Prostate gland (tissue), 2 donors: ENCODE data around the gene C1orf159. TPM values are rescaled to one million over a fixed set of nuclear protein-coding genes. Genes with fewer than 3 reads are reported as not detected.

ENCODE experiments used
- DNase-seq: peaks from one replicate; pipeline ENCODE4 v3.0.0-alpha.2; 2019; ENCODE audit warnings: low spot score
- H3K27ac ChIP-seq, 2 donors: fragments of 200-600 bp; sonication (generic); 2 replicates each; pipeline ENCODE4 v1.5.1; 2017 to 2019
- H3K27me3 ChIP-seq: fragments of 200-600 bp; sonication (generic); replicated peaks from 2 replicates; pipeline ENCODE4 v1.5.1; 2019; ENCODE audit not compliant: insufficient read depth
- H3K36me3 ChIP-seq, 2 donors: fragments of 200-600 bp; sonication (generic); 1 replicate in 1 of 2; 2 replicates in 1 of 2; pipeline versions ENCODE4 v1.5.1 to v1.8.1; 2017 to 2019
- H3K4me1 ChIP-seq: fragments of 200-600 bp; sonication (generic); replicated peaks from 2 replicates; pipeline ENCODE4 v1.5.1; 2019
- H3K4me3 ChIP-seq, 2 donors: fragments of 200-600 bp; sonication (generic); 2 replicates each; pipeline ENCODE4 v1.5.1; 2017 to 2019
- H3K9me3 ChIP-seq: fragments of 200-600 bp; sonication (generic); 2 replicates; pipeline ENCODE4 v1.5.1; 2017
- POLR2A ChIP-seq: fragments of 450-650 bp; IDR thresholded peaks from one replicate; pipeline ENCODE4 v1.6.1; 2016; ENCODE audit warnings: antibody characterized with exemption, mild to moderate bottlenecking
- POLR2AphosphoS5 ChIP-seq: sonication (generic); formaldehyde crosslinking; IDR thresholded peaks from one replicate; pipeline ENCODE4 v1.6.1; 2017; ENCODE audit warnings: antibody characterized with exemption
- WGBS: methylation state at CpG from one replicate; pipeline ENCODE4 v1.1.5; 2018; 5-methylcytosine and 5-hydroxymethylcytosine counted together
- intact Hi-C: fragments of 100-400 bp; cut with DNase I; formaldehyde crosslinking; loops from one replicate; pipeline ENCODE4 v1.14.2; 2022
- total RNA-seq, 2 donors: library from RNA; depleted of rRNA; stranded (reverse); fragments of >200 nt; gene quantifications; one replicate each; pipeline ENCODE4 v1.1.0, GENCODE V29; 2016
- TF ChIP-seq, protein P1 (sequence below), 4 experiments: fragments of 200-600 bp in 2 of 4; fragments of 450-650 bp in 2 of 4; sonication (generic) in 2 of 4; IDR thresholded peaks; 1 replicate in 3 of 4; 2 replicates in 1 of 4; pipeline ENCODE4 v1.5.1; 2016 to 2019; ENCODE audit warnings: antibody characterized with exemption in 4 of 4, mild to moderate bottlenecking in 2 of 4, moderate library complexity in 2 of 4

Gene C1orf159
- total RNA-seq, 2 donors from 2014 or later = 20.0 to 26.4 TPM

DNA sequence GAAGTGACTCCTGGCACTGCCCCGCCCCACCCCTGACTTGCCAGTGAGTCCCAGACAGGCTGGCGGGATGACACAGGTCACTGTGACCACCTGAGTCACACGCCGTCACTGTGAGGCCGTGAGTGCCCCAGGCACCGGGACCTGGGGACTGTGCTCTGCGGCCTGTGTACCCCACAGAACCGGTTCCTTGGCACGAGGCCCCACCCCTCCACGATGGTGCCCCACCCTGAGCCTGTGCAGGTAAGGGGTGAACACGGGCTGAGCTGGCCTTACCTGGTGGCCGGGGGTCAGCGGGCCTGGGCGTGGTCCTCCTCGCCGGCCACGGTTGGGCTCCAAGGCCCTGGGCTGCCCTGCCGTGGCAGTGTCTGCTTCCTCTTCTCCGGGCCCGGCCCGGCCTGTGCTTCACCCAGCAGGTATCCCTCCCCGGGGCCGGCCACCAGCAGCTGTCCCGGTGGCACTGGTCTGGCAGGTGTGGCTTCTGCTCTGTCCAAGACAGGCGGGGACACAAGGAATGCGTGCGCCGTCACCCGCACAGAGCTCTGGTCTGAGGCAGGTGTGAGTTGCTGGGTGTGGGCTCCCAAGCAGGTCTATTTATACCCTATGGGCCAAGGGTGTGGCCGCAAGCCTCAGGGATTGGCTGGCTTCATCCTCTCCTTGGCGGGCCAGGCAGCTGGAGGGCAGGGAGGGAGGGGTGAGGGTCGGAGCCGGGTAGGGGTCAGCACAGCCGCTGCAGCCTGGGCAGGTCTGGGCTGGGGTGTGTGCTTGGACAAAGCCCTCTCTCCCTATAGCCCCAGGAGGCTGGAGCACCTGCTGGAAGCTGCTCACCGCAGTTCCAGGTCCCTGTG lies 41.9 kb downstream of the C1orf159 start, which contains the start of gene RNF223:
TSS of gene RNF223 (minus strand) at position 564 of the 845 bp plus-strand sequence. CDS start 1,740 bp downstream, outside the sequence.
- H3K27ac ChIP-seq = peak within 1 kb of the TSS; percentile 51 to 58
- intact Hi-C loops = no loop called here
- H3K4me3 ChIP-seq = peak within 1 kb of the TSS in 1 of 2 donors; percentile 17

DNA sequence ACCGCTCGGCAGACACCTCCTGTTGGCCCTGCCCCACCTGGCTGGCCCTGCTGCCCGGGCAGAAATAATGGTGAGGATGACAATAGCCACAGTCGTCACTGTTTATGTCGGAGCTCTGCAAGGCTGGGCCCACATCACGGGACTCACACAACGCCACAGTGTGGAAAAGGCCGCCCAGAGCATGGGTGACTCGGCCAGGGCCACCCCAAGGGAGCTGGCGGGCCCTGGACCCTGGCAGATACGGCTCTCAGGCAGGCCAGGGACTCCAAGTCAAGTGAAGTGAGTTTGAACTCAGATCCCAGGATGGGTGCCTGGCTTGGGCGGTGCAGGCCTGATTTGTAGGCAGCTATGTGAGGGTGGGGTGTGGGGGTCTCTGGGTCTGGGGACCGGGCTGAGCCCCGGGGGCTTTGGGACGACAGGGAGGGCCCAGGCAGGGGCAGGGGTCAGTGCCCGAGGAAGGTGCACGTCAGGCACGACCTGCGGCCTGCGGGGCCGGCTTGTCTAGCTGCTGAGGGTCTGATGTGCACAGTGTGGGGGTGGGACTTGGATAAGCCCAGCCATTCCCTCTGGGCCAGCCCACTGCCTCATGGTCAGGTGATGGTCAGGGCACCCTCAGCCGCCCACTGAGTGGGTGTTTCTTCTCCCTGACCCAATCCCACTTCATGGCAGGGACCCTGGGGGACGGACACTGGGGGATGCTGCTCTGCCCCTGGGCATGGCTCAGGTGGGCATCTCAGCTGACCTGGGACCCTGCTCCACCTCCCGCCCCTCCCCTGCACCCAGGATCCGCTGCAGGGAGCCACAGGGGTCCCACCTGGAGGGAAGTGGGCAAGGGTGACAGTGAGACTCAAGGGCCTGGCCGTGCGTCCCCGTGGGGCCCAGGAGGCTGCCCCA lies 42.8 kb downstream of the C1orf159 start:
- DNase-seq = no peak
- Histone ChIP-seq H3K9me3 (no peaks in the 10 kb centered on the region), H3K4me1 (peaks cover 2% of the 10 kb centered on the region), H3K27ac (peak overlapping the region; percentile 51 to 58), H3K27me3 (no peaks in the 10 kb centered on the region), H3K36me3 (no peaks in the 10 kb centered on the region), H3K4me3 (peak overlapping the region in 1 of 2 donors; percentile 17)
- TF ChIP-seq, protein P1, sequence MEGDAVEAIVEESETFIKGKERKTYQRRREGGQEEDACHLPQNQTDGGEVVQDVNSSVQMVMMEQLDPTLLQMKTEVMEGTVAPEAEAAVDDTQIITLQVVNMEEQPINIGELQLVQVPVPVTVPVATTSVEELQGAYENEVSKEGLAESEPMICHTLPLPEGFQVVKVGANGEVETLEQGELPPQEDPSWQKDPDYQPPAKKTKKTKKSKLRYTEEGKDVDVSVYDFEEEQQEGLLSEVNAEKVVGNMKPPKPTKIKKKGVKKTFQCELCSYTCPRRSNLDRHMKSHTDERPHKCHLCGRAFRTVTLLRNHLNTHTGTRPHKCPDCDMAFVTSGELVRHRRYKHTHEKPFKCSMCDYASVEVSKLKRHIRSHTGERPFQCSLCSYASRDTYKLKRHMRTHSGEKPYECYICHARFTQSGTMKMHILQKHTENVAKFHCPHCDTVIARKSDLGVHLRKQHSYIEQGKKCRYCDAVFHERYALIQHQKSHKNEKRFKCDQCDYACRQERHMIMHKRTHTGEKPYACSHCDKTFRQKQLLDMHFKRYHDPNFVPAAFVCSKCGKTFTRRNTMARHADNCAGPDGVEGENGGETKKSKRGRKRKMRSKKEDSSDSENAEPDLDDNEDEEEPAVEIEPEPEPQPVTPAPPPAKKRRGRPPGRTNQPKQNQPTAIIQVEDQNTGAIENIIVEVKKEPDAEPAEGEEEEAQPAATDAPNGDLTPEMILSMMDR (IDR thresholded peaks at IDR 0.05) = no peak
- TF ChIP-seq POLR2AphosphoS5 (no peak), POLR2A (no peak)
- intact Hi-C loops = no loop called here
- WGBS = 83% methylated on average over 24 of the region's 28 CpGs

More for the DNA sequence above, 41.9 kb downstream of the C1orf159 start, which contains the start of gene RNF223:
- no peaks in the 10 kb centered on the region for H3K27me3 ChIP-seq
- H3K9me3 ChIP-seq = no peaks in the 10 kb centered on the region
- peaks cover 2% of the 10 kb centered on the region for H3K4me1 ChIP-seq
- TF ChIP-seq POLR2A = peak; percentile 67
- TF ChIP-seq, protein P1 (IDR thresholded peaks at IDR 0.05) = no peak
- peak; percentile 77 for TF ChIP-seq POLR2AphosphoS5
- WGBS = 52% methylated on average over 24 of the region's 35 CpGs
- DNase-seq = peak; percentile 82
- no peaks in the 10 kb centered on the region for H3K36me3 ChIP-seq

DNA sequence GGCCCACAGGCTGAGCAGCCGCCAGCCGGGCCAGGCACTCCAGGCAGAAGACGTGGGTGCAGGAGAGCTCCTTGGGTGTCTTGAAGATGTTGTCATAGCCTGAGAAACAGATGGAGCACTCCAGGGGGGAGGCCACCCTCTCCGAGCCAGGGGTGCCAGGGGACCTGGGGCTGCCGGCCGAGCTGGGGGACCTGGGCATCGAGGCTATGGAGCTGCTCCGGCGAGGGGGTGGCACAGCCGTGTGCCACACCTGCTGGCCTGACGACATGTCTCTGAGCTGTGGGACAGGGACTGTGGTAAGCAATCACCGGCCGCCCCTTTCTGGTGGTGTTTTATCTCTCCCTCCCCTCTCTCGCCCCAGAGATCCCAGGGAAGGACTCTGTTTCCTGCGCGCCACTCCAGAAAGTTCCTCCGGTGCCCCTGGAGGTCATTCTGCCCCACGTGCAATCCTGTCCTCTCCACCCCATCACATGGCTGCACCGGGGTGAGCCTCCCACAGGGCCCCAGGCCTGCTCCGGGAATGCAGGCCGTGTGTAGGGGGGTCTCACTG lies 43.5 kb downstream of the C1orf159 start:
- Histone ChIP-seq H3K36me3 (no peaks in the 10 kb centered on the region), H3K27ac (no peak overlapping the region), H3K4me1 (peaks cover 2% of the 10 kb centered on the region), H3K4me3 (no peak overlapping the region), H3K27me3 (no peaks in the 10 kb centered on the region), H3K9me3 (no peaks in the 10 kb centered on the region)
- TF ChIP-seq POLR2A (no peak), POLR2AphosphoS5 (no peak)
- TF ChIP-seq, protein P1 (IDR thresholded peaks at IDR 0.05) = no peak
- no peak for DNase-seq
- intact Hi-C loops = no loop called here
- WGBS = 91% methylated on average over 15 of the region's 21 CpGs

DNA sequence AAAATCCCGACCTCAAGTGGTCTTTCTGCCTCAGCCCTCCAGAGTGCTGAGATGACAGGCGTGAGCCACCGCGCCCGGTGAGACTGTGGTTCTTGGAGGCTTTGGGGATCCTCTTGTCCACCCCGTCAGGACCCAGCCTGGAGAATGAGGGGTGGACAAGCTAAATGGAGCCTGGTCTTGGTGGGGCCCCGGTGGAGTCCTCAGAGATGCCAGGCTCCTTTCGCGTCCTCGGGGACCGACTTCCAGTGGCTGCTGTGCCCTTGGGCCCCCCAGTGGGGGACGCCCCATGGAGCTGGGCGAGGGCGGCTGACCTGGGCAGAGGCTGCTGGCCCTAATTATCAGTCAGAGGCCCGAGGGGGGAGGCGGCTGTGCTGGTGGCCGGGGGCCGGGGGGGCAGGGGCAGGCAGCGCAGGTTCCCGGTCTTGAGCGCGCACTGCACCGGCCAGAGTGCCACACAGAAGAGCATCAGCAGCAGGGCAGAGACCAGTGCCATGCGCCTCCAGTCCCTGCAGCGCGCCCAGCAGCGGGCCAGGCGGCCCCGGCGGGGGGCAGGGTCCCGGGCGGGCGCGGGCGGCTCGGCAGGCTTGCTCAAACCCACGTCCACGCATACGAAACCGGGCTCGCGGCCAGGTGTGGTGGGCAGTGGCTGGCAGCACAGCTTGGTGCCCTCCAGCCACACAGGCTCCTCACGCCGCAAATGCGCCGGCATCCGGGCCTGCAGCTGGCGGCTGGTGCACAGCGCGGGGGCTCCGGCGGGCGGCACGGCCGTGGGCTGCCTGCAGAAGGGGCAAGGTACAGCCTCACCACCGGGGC lies 44.2 kb downstream of the C1orf159 start:
- Histone ChIP-seq H3K27me3 (no peaks in the 10 kb centered on the region), H3K4me3 (no peak overlapping the region), H3K9me3 (no peaks in the 10 kb centered on the region), H3K4me1 (peaks cover 2% of the 10 kb centered on the region), H3K27ac (no peak overlapping the region), H3K36me3 (no peaks in the 10 kb centered on the region)
- DNase-seq = no peak
- TF ChIP-seq POLR2A (no peak), POLR2AphosphoS5 (no peak)
- TF ChIP-seq, protein P1 (IDR thresholded peaks at IDR 0.05) = no peak
- intact Hi-C loops = no loop called here
- 89% methylated on average over 43 of the region's 56 CpGs for WGBS
